ENCODE results near the gene ANK2.

The ANK2 gene

DNA sequence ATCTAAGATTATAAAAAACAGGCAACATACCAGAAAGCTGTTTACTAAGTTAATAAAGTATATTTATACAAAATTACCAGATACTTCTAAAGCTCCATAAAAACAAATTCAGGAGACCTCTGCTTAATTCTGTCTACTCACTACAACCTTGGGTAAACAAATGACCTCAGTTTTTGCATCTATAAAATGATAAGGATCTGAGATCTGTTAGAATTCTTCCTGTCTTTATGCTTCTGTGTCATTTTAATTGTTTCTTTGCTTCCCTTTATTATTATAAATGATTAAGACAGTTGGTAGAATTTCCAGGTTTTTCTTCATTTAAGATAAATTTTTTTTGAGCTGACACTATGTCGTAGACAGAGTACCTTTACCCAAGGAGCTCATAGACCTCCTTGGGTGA lies 76.0 kb downstream of the ANK2 start:
- WGBS (ENCODE audit: extremely low coverage, insufficient coverage, low lambda C conversion rate) = no CpG with 5 or more reads among the region's 1 CpG
- H3K27me3 ChIP-seq (ENCODE audit: insufficient read depth, low read length, poor library complexity) = no peaks in the 10 kb centered on the region
- H3K79me2 ChIP-seq (ENCODE audit: control insufficient read depth, insufficient read depth, low read length) = no peaks in the 10 kb centered on the region
- H3K56ac ChIP-seq (ENCODE audit: low read length) = no peak overlapping the region
- H3K4me1 ChIP-seq (ENCODE audit: control insufficient read depth, low read depth, low read length) = no peaks in the 10 kb centered on the region
- no peak overlapping the region for H3K23ac ChIP-seq (ENCODE audit: low read length)
- no peak overlapping the region for H3K4me3 ChIP-seq (ENCODE audit: low read length)
- H3K4me2 ChIP-seq (ENCODE audit: low read length) = no peak overlapping the region
- no peaks in the 10 kb centered on the region for H3K79me1 ChIP-seq (ENCODE audit: low read length)
- H2AK5ac ChIP-seq (ENCODE audit: low read length) = no peak overlapping the region
- DNase-seq = no peak
- H3K36me3 ChIP-seq (ENCODE audit: control insufficient read depth, insufficient read depth, low read length) = no peaks in the 10 kb centered on the region
- H2BK15ac ChIP-seq (replicated peaks; ENCODE audit: low read depth) = no peak overlapping the region
- H2BK5ac ChIP-seq (ENCODE audit: low read length) = no peak overlapping the region
- no peak overlapping the region for H3K27ac ChIP-seq (ENCODE audit: low read depth, low read length)
- no peak overlapping the region for H3K18ac ChIP-seq (ENCODE audit: low read length)
- no peak overlapping the region for H4K8ac ChIP-seq (ENCODE audit: low read depth, low read length)
- H4K5ac ChIP-seq (ENCODE audit: low read length) = no peak overlapping the region
- H2BK120ac ChIP-seq (ENCODE audit: low read depth, low read length) = no peak overlapping the region
- H3K9ac ChIP-seq (ENCODE audit: low read length) = no peak overlapping the region
- no peak overlapping the region for H3K4ac ChIP-seq (ENCODE audit: low read depth, low read length)

DNA sequence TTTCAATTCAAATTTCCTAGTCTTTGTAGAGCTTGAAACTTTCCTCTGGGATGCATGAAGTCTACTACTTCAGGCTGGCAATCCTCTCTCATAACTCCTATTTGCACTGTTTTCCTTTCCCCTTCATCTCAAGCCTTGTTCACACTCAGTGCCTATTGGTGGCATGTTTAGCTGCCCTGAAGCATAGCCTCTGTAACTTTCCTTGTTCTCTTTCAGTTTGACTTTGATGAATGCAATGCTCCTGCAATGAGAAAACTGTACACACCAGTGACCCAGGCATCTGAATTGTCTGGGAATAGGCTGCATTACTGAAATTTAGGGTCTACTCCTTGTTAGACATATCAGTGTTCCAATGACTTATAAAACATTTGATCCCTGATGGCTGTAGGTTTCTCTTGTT lies 81.7 kb downstream of the ANK2 start:
- Histone ChIP-seq H3K23ac (ENCODE audit: low read length) (no peak overlapping the region), H3K4me2 (ENCODE audit: low read length) (no peak overlapping the region), H3K18ac (ENCODE audit: low read length) (no peak overlapping the region), H3K27me3 (ENCODE audit: insufficient read depth, low read length, poor library complexity) (no peaks in the 10 kb centered on the region), H3K4me1 (ENCODE audit: control insufficient read depth, low read depth, low read length) (no peaks in the 10 kb centered on the region), H3K36me3 (ENCODE audit: control insufficient read depth, insufficient read depth, low read length) (no peaks in the 10 kb centered on the region), H3K27ac (ENCODE audit: low read depth, low read length) (no peak overlapping the region), H2BK120ac (ENCODE audit: low read depth, low read length) (no peak overlapping the region), H2BK15ac (replicated peaks; ENCODE audit: low read depth) (no peak overlapping the region), H3K4me3 (ENCODE audit: low read length) (no peak overlapping the region), H3K4ac (ENCODE audit: low read depth, low read length) (no peak overlapping the region), H2BK5ac (ENCODE audit: low read length) (no peak overlapping the region), H3K79me1 (ENCODE audit: low read length) (no peaks in the 10 kb centered on the region), H3K9ac (ENCODE audit: low read length) (no peak overlapping the region), H3K56ac (ENCODE audit: low read length) (no peak overlapping the region), H2AK5ac (ENCODE audit: low read length) (no peak overlapping the region), H4K8ac (ENCODE audit: low read depth, low read length) (no peak overlapping the region), H3K79me2 (ENCODE audit: control insufficient read depth, insufficient read depth, low read length) (no peaks in the 10 kb centered on the region), H4K5ac (ENCODE audit: low read length) (no peak overlapping the region)
- no peak for DNase-seq

DNA sequence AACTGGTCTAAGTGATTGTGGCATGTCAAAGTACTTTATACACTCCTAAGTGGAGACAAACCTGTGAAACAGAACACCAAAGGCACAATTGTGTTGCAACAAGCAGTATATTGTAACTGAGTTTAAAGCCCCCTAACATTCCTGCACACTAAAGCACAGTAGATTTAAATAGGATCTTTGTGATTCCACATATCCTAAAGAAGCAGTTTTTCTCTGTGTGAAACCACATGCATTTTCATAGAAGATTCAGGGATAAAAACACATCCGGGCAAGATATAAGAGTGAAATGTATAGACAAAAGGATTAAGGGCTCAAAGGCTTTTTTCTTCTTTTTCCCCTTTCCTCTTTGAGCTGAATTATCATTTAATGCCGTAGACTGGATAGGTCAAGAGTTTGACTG lies 82.2 kb downstream of the ANK2 start:
- Histone ChIP-seq H3K4me2 (ENCODE audit: low read length) (no peak overlapping the region), H3K79me2 (ENCODE audit: control insufficient read depth, insufficient read depth, low read length) (no peaks in the 10 kb centered on the region), H3K27ac (ENCODE audit: low read depth, low read length) (no peak overlapping the region), H3K36me3 (ENCODE audit: control insufficient read depth, insufficient read depth, low read length) (no peaks in the 10 kb centered on the region), H3K4me1 (ENCODE audit: control insufficient read depth, low read depth, low read length) (no peaks in the 10 kb centered on the region), H2AK5ac (ENCODE audit: low read length) (no peak overlapping the region), H2BK15ac (replicated peaks; ENCODE audit: low read depth) (no peak overlapping the region), H3K4ac (ENCODE audit: low read depth, low read length) (no peak overlapping the region), H3K27me3 (ENCODE audit: insufficient read depth, low read length, poor library complexity) (no peaks in the 10 kb centered on the region), H2BK5ac (ENCODE audit: low read length) (no peak overlapping the region), H3K79me1 (ENCODE audit: low read length) (no peaks in the 10 kb centered on the region), H3K23ac (ENCODE audit: low read length) (no peak overlapping the region), H4K8ac (ENCODE audit: low read depth, low read length) (no peak overlapping the region), H3K18ac (ENCODE audit: low read length) (no peak overlapping the region), H3K4me3 (ENCODE audit: low read length) (no peak overlapping the region), H4K5ac (ENCODE audit: low read length) (no peak overlapping the region), H3K56ac (ENCODE audit: low read length) (no peak overlapping the region), H3K9ac (ENCODE audit: low read length) (no peak overlapping the region), H2BK120ac (ENCODE audit: low read depth, low read length) (no peak overlapping the region)
- WGBS (ENCODE audit: extremely low coverage, insufficient coverage, low lambda C conversion rate) = no CpG with 5 or more reads among the region's 2 CpGs
- no peak for DNase-seq

DNA sequence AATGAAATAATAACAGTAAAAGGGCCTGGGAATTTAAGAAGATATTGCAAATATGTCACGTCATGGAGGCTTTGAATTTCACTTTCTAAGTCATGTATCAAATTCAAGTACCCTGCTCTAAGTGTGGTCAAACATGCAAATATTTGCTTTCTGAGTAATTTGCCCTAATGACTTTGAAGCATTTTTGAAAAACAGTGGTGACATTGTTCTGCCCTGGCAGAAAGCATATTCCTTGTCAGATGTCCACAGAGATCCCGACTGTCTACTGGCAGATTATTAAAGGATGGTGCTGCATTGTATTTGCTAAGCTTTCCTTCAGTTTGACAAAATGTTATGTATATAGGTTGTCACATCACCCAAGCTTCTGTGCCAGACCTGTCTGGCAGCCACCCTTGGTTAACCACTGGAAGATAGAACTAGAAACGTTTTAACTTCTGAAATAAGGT lies 92.5 kb downstream of the ANK2 start:
- no peaks in the 10 kb centered on the region for H3K27me3 ChIP-seq (ENCODE audit: insufficient read depth, low read length, poor library complexity)
- WGBS (ENCODE audit: extremely low coverage, insufficient coverage, low lambda C conversion rate) = no CpG with 5 or more reads among the region's 3 CpGs
- H3K79me1 ChIP-seq (ENCODE audit: low read length) = no peaks in the 10 kb centered on the region
- DNase-seq = no peak
- H3K4me1 ChIP-seq (ENCODE audit: control insufficient read depth, low read depth, low read length) = peaks cover 7% of the 10 kb centered on the region
- H3K27ac ChIP-seq (ENCODE audit: low read depth, low read length) = no peak overlapping the region
- H2AK5ac ChIP-seq (ENCODE audit: low read length) = no peak overlapping the region
- no peak overlapping the region for H2BK15ac ChIP-seq (replicated peaks; ENCODE audit: low read depth)
- no peak overlapping the region for H3K4me2 ChIP-seq (ENCODE audit: low read length)
- no peaks in the 10 kb centered on the region for H3K79me2 ChIP-seq (ENCODE audit: control insufficient read depth, insufficient read depth, low read length)
- no peak overlapping the region for H3K56ac ChIP-seq (ENCODE audit: low read length)
- H4K8ac ChIP-seq (ENCODE audit: low read depth, low read length) = no peak overlapping the region
- no peak overlapping the region for H2BK120ac ChIP-seq (ENCODE audit: low read depth, low read length)
- H3K4me3 ChIP-seq (ENCODE audit: low read length) = no peak overlapping the region
- no peaks in the 10 kb centered on the region for H3K36me3 ChIP-seq (ENCODE audit: control insufficient read depth, insufficient read depth, low read length)
- no peak overlapping the region for H3K18ac ChIP-seq (ENCODE audit: low read length)
- H3K9ac ChIP-seq (ENCODE audit: low read length) = no peak overlapping the region
- H3K4ac ChIP-seq (ENCODE audit: low read depth, low read length) = no peak overlapping the region
- no peak overlapping the region for H3K23ac ChIP-seq (ENCODE audit: low read length)
- no peak overlapping the region for H2BK5ac ChIP-seq (ENCODE audit: low read length)
- H4K5ac ChIP-seq (ENCODE audit: low read length) = no peak overlapping the region

DNA sequence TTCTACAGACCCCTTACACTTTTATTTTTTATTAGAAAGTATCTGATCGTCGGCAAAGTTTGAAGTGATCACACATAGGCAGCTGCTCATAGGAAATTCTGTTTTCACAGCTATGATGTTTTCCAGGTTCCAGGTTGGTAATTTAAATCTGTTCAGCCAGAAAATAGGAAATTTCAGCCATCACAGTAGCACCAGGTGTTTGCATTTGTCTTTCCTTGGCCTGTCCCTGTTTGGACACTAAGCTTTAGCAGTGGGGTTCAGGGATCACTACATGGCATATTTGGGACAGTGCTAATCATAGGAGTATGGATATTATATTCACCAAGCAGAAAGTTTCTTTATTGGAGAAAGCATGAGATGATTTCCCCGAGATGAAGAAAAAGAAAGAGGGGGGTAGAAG lies 92.9 kb downstream of the ANK2 start:
- Histone ChIP-seq H3K18ac (ENCODE audit: low read length) (no peak overlapping the region), H3K56ac (ENCODE audit: low read length) (no peak overlapping the region), H3K4me3 (ENCODE audit: low read length) (no peak overlapping the region), H3K4me1 (ENCODE audit: control insufficient read depth, low read depth, low read length) (peaks cover 7% of the 10 kb centered on the region), H2BK5ac (ENCODE audit: low read length) (no peak overlapping the region), H3K4ac (ENCODE audit: low read depth, low read length) (no peak overlapping the region), H2BK15ac (replicated peaks; ENCODE audit: low read depth) (no peak overlapping the region), H3K36me3 (ENCODE audit: control insufficient read depth, insufficient read depth, low read length) (no peaks in the 10 kb centered on the region), H3K27me3 (ENCODE audit: insufficient read depth, low read length, poor library complexity) (no peaks in the 10 kb centered on the region), H3K4me2 (ENCODE audit: low read length) (no peak overlapping the region), H3K23ac (ENCODE audit: low read length) (no peak overlapping the region), H2AK5ac (ENCODE audit: low read length) (no peak overlapping the region), H2BK120ac (ENCODE audit: low read depth, low read length) (no peak overlapping the region), H4K8ac (ENCODE audit: low read depth, low read length) (no peak overlapping the region), H3K27ac (ENCODE audit: low read depth, low read length) (no peak overlapping the region), H3K9ac (ENCODE audit: low read length) (no peak overlapping the region), H4K5ac (ENCODE audit: low read length) (no peak overlapping the region), H3K79me1 (ENCODE audit: low read length) (no peaks in the 10 kb centered on the region), H3K79me2 (ENCODE audit: control insufficient read depth, insufficient read depth, low read length) (no peaks in the 10 kb centered on the region)
- DNase-seq = no peak
- no CpG with 5 or more reads among the region's 3 CpGs for WGBS (ENCODE audit: extremely low coverage, insufficient coverage, low lambda C conversion rate)

DNA sequence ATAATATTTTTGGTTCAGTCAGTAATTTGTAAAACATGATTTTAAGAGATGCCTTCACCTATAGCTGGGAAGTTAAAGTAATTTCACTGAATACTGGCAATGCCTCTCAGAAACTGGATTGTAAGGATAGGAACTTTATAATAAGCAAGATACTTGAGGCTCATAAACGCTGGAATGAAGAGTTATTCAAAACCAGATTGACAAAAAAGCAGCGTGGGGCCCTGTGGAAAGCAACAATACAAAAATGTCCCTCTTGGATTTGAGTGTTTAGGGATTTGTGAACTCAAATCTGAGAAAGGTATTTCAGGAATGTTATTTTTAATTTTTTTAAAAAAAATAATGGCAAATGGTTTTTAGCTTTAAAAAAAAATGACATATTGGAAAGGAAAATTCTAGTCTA lies 94.6 kb downstream of the ANK2 start:
- Histone ChIP-seq H3K56ac (ENCODE audit: low read length) (no peak overlapping the region), H3K4me2 (ENCODE audit: low read length) (no peak overlapping the region), H2BK15ac (replicated peaks; ENCODE audit: low read depth) (no peak overlapping the region), H3K18ac (ENCODE audit: low read length) (no peak overlapping the region), H3K23ac (ENCODE audit: low read length) (no peak overlapping the region), H3K4ac (ENCODE audit: low read depth, low read length) (no peak overlapping the region), H2BK120ac (ENCODE audit: low read depth, low read length) (no peak overlapping the region), H4K8ac (ENCODE audit: low read depth, low read length) (no peak overlapping the region), H3K79me2 (ENCODE audit: control insufficient read depth, insufficient read depth, low read length) (no peaks in the 10 kb centered on the region), H2BK5ac (ENCODE audit: low read length) (no peak overlapping the region), H3K4me1 (ENCODE audit: control insufficient read depth, low read depth, low read length) (peaks cover 11% of the 10 kb centered on the region), H3K79me1 (ENCODE audit: low read length) (no peaks in the 10 kb centered on the region), H3K27me3 (ENCODE audit: insufficient read depth, low read length, poor library complexity) (no peaks in the 10 kb centered on the region), H3K27ac (ENCODE audit: low read depth, low read length) (no peak overlapping the region), H3K36me3 (ENCODE audit: control insufficient read depth, insufficient read depth, low read length) (no peaks in the 10 kb centered on the region), H4K5ac (ENCODE audit: low read length) (no peak overlapping the region), H3K4me3 (ENCODE audit: low read length) (no peak overlapping the region), H2AK5ac (ENCODE audit: low read length) (no peak overlapping the region), H3K9ac (ENCODE audit: low read length) (no peak overlapping the region)
- WGBS (ENCODE audit: extremely low coverage, insufficient coverage, low lambda C conversion rate) = no CpG with 5 or more reads among the region's 2 CpGs
- DNase-seq = no peak
